PFSK-1 (cell line): ENCODE results near the gene ZNF445.

Experiments
- FOXP2 ChIP-seq: optimal IDR thresholded peaks from 2 replicates; pipeline ENCODE3; 2011; ENCODE audit warnings: borderline replicate concordance, control low read depth, inconsistent platforms; ENCODE audit not compliant: insufficient read depth; ENCODE audit errors: extremely low read length, extremely low read depth
- POLR2AphosphoS5 ChIP-seq: IDR thresholded peaks from 2 replicates; pipeline ENCODE4 v1.6.1; 2012; ENCODE audit warnings: low read depth, mild to moderate bottlenecking, control low read depth, low read length, moderate library complexity
- SIN3A ChIP-seq: IDR thresholded peaks from 2 replicates; pipeline ENCODE4 v1.6.1; 2012; ENCODE audit warnings: mild to moderate bottlenecking, low read length, moderate library complexity, borderline replicate concordance; ENCODE audit not compliant: insufficient read depth
- TAF1 ChIP-seq: IDR thresholded peaks from 2 replicates; pipeline ENCODE4 v1.6.1; 2012; ENCODE audit warnings: low read length, control low read depth, borderline replicate concordance; ENCODE audit not compliant: insufficient read depth
- TF ChIP-seq, protein P1 (sequence below), 2 experiments: IDR thresholded peaks; 2 replicates each; pipeline versions ENCODE4 v1.6.1 to v1.8.0; 2011 to 2012; ENCODE audit warnings: low read depth in 2 of 2, low read length in 2 of 2, control low read depth in 1 of 2, inconsistent platforms in 1 of 2, mild to moderate bottlenecking in 1 of 2, moderate library complexity in 1 of 2; ENCODE audit not compliant: insufficient read depth in 1 of 2

DNA sequence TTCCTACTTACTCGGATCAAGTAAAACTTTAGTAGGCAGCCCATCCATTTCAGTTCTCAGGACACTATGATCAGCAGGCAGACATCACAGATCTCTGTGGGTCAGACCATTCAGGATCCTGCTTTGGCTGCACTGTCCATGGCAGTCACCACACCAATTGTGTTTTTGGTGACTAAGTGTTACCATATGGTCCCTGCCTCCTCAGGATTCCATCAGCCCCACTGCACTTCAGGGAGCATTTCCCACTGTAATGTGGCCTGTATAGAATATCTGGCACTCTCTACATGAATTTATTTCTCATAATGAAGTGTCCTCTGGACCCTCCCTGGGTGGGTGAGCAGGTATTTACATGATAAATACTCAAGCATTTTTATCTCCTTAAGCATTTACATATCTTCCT lies 41.3 kb downstream of the ZNF445 start:
- TF ChIP-seq TAF1 (no peak), POLR2AphosphoS5 (no peak), SIN3A (no peak), FOXP2 (no peak)
- TF ChIP-seq, protein P1, sequence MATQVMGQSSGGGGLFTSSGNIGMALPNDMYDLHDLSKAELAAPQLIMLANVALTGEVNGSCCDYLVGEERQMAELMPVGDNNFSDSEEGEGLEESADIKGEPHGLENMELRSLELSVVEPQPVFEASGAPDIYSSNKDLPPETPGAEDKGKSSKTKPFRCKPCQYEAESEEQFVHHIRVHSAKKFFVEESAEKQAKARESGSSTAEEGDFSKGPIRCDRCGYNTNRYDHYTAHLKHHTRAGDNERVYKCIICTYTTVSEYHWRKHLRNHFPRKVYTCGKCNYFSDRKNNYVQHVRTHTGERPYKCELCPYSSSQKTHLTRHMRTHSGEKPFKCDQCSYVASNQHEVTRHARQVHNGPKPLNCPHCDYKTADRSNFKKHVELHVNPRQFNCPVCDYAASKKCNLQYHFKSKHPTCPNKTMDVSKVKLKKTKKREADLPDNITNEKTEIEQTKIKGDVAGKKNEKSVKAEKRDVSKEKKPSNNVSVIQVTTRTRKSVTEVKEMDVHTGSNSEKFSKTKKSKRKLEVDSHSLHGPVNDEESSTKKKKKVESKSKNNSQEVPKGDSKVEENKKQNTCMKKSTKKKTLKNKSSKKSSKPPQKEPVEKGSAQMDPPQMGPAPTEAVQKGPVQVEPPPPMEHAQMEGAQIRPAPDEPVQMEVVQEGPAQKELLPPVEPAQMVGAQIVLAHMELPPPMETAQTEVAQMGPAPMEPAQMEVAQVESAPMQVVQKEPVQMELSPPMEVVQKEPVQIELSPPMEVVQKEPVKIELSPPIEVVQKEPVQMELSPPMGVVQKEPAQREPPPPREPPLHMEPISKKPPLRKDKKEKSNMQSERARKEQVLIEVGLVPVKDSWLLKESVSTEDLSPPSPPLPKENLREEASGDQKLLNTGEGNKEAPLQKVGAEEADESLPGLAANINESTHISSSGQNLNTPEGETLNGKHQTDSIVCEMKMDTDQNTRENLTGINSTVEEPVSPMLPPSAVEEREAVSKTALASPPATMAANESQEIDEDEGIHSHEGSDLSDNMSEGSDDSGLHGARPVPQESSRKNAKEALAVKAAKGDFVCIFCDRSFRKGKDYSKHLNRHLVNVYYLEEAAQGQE (IDR thresholded peaks at IDR 0.05; ENCODE audit: insufficient read depth in 1 of 2, low read depth in 2 of 2, low read length in 2 of 2), result no peak
